ENCODE data around the gene SEMA5A. TPM values are rescaled to one million over a fixed set of nuclear protein-coding genes. Genes with fewer than 3 reads are reported as not detected.

SEMA5A gene
- total RNA-seq, 4 donors from 2014 or later: 2.6 to 36.5 (median 4.7) TPM

DNA sequence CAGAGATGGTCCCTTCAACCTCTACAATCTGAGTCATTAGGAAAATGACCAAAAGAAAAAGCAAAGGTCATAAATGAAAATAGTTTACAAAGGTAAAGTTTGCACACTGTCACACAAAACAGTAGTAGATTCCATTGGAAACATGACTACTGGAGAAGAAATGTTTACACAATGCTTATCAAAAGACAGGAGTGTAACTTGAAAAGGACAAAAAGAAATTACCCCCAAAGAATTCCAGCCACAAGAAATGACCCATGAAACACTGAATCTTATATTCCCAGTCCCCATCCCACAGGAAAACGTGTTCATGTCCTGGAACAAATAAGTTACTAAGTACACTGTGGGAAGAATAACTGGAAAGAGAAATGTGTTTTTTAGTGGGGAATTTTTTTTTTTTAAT, 385.1 kb downstream of the SEMA5A start:
- TF ChIP-seq, protein P1, sequence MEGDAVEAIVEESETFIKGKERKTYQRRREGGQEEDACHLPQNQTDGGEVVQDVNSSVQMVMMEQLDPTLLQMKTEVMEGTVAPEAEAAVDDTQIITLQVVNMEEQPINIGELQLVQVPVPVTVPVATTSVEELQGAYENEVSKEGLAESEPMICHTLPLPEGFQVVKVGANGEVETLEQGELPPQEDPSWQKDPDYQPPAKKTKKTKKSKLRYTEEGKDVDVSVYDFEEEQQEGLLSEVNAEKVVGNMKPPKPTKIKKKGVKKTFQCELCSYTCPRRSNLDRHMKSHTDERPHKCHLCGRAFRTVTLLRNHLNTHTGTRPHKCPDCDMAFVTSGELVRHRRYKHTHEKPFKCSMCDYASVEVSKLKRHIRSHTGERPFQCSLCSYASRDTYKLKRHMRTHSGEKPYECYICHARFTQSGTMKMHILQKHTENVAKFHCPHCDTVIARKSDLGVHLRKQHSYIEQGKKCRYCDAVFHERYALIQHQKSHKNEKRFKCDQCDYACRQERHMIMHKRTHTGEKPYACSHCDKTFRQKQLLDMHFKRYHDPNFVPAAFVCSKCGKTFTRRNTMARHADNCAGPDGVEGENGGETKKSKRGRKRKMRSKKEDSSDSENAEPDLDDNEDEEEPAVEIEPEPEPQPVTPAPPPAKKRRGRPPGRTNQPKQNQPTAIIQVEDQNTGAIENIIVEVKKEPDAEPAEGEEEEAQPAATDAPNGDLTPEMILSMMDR (IDR thresholded peaks at IDR 0.05; ENCODE audit: low read depth): no peak

DNA sequence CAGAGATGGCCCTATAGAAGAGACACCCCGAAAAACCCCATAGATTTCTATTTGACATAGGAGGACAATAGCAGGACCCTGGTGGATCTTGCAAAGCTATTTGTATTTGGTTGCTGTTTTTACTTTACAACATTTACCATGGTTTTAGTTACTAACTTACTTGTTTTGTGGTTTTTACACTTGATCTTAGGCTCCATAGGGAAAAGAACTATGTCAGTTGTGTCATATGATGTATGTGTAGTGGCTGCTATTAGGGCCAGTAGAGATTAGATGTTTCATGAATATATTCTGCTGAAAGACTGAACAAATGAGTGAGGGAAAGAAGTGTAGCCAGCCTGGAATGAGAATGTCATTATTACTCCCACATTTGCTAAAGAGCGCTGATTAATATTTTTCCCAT, 388.1 kb downstream of the SEMA5A start:
- TF ChIP-seq, protein P1 (IDR thresholded peaks at IDR 0.05; ENCODE audit: low read depth): no peak

DNA sequence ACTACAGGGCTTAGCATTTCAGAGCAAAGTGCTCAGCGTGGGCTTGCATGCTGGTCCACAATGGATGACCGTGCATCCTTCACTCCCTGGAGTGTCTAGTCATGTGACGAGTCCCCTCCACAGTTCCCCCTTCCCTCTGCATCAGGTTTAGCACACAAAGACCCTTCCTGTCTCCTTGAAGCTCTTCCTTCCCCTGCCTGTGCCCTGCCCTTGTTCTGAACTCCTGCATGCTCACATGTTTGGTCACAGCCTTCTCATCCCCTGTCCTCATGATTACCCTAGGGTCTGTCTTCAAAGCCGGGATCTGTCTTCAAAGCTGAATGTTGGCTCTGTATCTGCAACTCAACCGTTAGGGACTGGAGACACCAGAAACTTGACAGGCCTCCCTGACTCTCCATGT, 388.9 kb downstream of the SEMA5A start:
- TF ChIP-seq, protein P1 (IDR thresholded peaks at IDR 0.05; ENCODE audit: low read depth): no peak

DNA sequence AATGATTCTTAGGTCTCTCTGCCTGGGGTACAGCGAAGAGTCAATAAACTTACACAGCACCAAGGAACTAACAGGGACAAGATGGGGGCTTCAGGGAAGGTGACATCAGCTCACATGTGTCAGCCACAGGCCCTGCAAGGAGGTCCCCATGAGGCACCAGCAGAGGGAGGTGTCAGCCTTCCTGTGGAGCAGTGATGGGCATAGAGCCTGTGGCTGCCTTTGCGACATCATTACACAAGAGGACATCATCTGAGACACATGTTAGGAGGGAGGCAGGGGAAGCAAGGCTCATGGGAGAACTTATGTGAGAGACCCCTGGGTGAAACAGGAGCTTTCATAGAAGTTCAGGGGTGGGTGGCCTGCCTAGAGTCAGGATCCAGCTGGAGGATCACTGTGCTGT, 389.6 kb downstream of the SEMA5A start:
- TF ChIP-seq, protein P1 (IDR thresholded peaks at IDR 0.05; ENCODE audit: low read depth): no peak

DNA sequence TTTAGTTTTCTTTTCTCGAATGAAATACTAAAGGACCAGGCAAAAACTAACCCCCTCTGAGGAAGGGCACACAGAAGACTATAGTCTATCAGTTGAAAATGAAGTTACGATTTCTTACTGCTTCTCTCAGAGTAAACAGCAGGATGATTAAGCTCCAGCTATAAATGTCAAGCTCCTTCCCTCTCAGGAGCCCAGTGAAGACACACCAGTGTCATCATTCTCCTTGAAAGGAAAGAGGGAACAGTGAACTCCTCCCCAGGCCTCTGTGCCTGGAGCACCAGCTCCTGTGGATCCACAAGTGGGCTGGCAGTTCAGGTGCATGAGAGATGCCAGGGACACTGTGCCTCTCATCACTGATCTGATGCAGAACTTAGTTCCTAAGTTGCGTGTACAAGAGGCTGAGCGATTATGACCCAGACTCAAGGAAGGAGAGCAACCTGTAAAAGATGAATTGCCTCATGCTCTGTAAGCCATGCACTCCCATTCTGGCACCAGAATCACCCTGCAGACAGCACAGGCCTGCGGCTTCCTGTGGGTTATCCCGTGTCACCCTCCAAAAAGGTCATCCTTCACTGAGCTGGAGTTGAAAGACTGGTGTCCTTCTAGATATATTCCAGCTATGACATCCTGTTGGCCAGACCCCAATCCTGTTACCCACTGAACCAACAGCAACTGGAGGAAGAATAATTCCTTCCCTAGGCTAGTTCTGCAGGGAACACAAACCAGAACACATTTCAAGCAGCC, 394.0 kb downstream of the SEMA5A start:
- TF ChIP-seq, protein P1 (IDR thresholded peaks at IDR 0.05; ENCODE audit: low read depth): no peak

DNA sequence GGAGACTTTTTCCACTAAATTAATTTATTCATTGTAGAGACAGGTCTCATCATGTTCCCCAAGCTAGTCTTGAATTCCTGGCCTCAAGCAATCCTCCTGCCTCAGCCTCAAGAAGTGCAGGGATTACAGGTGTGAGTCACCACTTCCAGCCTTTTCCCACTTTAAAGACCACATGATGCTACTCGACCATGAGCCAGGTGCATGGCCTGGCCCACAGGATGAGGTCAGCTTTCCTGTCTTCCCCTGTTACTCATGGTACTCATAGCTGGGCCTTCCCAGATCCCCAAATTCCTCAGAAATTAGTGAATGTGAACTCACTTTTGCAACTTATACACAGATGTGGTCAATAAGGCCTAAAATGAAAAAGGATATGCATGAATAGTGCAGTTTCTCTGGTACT, 395.9 kb downstream of the SEMA5A start:
- TF ChIP-seq, protein P1 (IDR thresholded peaks at IDR 0.05; ENCODE audit: low read depth): no peak

DNA sequence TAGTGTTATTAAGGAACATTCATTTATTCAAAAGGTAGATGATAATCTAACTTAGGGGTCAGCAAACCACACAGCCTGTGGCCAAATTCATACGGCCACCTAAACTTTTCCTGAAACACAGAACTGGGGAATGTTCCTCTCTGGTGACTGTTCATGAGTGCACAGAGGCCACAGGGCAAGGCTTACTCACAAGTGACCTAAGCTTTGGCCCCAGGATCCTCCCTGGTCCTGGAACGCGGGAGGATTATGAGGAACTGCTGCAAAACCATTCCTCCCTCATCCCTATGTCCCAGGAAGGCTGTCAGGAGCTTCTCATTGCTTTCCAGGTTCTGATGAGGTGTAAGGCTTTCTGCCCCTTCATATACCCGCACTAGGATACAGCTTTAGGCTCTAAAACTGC, 397.6 kb downstream of the SEMA5A start:
- TF ChIP-seq, protein P1 (IDR thresholded peaks at IDR 0.05; ENCODE audit: low read depth): no peak
